ENCODE results near the gene XRN1. TPM values are rescaled to one million over a fixed set of nuclear protein-coding genes. Genes with fewer than 3 reads are reported as not detected.
"Not testable (repeated sequence)": the region's sequence is repeated elsewhere in the genome, so short reads cannot be mapped to it uniquely, and the experiment has no call there.

Gene XRN1
- total RNA-seq, 1 donor from 2014 or later, result 47.9 TPM

DNA sequence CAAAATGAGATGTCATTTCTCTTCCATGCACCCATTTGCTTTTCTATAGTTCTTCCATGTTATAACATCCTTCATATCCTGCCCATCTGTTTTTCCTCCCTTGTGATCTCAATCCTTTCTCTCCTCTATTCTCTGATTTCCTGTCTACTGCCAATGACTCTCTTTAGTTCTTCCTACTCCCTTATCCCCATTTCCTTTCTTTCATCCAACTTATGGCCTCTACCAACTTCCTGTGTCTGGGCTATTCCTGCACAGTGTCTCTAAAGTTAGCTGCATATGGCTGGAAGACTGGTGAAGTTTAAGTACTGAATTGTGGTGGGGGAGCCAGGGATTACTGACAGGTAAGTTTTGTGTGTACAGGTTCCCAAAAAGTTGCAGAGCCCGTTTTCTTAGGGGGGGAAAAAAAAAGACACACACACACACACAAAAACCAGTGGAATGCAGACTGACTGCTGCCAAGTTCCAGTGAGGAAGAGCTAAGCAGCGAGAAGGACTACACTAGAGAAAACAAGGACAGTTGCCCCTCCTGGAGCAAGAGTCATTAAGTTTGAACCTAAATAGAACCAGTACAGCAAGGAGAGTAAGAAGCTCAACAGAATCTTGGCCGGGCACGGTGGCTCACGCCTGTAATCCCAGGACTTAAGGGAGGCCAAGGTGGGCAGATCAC is 28.8 kb downstream of the XRN1 start:
- DNase-seq (ENCODE audit: low spot score in 2 of 2, unreplicated experiment in 2 of 2), result no peak
- Mint-ChIP-seq H3K36me3 (peaks cover 28% of the 10 kb centered on the region), H3K4me1 (no peaks in the 10 kb centered on the region), H3K4me3 (no peak overlapping the region), H3K27ac (no peak overlapping the region), H3K27me3 (ENCODE audit: low read depth) (no peaks in the 10 kb centered on the region), H3K9me3 (no peaks in the 10 kb centered on the region)
- no peak for TF ChIP-seq CTCF (IDR thresholded peaks at IDR 0.05; ENCODE audit: unreplicated experiment)

GRCh38 chr3:142417302-142417701 is 30.5 kb downstream of the XRN1 start:
- DNase-seq (ENCODE audit: low spot score in 2 of 2, unreplicated experiment in 2 of 2), result no peak
- no peak for TF ChIP-seq CTCF (IDR thresholded peaks at IDR 0.05; ENCODE audit: unreplicated experiment)
- H3K36me3 Mint-ChIP-seq, result peaks cover 29% of the 10 kb centered on the region
- H3K9me3 Mint-ChIP-seq, result no peaks in the 10 kb centered on the region
- no peaks in the 10 kb centered on the region for H3K4me1 Mint-ChIP-seq
- no peak overlapping the region for H3K4me3 Mint-ChIP-seq
- no peak overlapping the region for H3K27ac Mint-ChIP-seq
- no peaks in the 10 kb centered on the region for H3K27me3 Mint-ChIP-seq (ENCODE audit: low read depth)

DNA sequence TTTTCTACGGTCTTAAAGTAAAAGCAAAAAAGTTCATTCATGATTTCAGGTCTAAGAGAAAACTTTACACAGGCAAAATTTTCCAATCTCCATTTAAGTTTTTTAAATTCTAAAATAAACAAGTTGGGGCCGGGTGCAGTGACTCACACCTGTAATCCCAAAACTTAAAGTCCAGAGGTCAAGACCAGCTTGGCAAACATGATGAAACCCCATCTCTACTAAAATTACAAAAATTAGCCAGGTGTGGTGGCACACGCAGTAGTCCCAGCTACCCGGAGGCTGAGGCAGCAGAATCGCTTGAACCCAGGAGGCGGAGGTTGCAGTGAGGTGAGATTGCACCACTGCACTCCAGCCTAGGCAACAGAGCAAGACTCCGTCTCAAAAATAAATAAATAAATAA is 47.3 kb downstream of the XRN1 start:
- not testable (repeated sequence) for H3K9me3 Mint-ChIP-seq; H3K4me3 Mint-ChIP-seq; DNase-seq (ENCODE audit: low spot score in 2 of 2, unreplicated experiment in 2 of 2); H3K27me3 Mint-ChIP-seq (ENCODE audit: low read depth); H3K27ac Mint-ChIP-seq; H3K4me1 Mint-ChIP-seq
- peaks cover 47% of the 10 kb centered on the region for H3K36me3 Mint-ChIP-seq

DNA sequence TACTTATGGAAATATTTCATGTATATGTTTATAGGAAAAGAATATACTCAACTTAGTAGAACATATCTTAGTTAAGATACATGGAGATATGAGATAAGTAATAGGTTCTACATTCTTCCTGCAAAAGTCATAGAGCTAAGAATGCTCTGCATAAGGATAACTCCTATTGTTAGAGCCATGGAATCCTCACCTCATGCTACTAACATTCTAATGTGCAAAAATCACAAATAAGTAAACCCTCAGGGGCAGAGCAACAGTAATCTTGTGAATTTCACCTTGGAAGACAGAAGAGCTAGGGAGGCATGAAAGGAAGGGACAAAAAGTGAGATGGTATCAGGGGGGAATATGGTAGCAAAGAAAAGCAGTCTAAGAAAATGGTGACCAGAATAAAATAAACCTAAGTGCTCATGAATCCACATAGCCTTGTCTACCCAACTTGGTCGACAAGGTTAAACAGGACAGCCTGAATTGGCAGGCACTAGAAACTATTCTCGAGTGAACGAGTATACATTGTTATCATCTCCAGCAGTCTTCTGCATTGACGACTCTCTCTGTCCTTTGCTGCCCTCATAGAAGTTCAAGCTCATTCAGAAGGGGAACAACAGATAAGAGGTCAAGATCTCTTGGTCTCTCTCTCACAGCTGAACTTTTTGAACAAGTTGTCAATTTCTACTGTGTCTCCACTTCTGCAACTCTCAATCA is 52.8 kb downstream of the XRN1 start:
- Mint-ChIP-seq H3K36me3 (peaks cover 36% of the 10 kb centered on the region), H3K4me3 (no peak overlapping the region), H3K4me1 (no peaks in the 10 kb centered on the region), H3K27ac (no peak overlapping the region), H3K9me3 (peaks cover 8% of the 10 kb centered on the region), H3K27me3 (ENCODE audit: low read depth) (no peaks in the 10 kb centered on the region)
- DNase-seq (ENCODE audit: low spot score in 2 of 2, unreplicated experiment in 2 of 2), result no peak
- no peak for TF ChIP-seq CTCF (IDR thresholded peaks at IDR 0.05; ENCODE audit: unreplicated experiment)

- no peaks in the 10 kb centered on the region for H3K27me3 Mint-ChIP-seq (ENCODE audit: low read depth)
- H3K4me1 Mint-ChIP-seq, result no peaks in the 10 kb centered on the region
- H3K27ac Mint-ChIP-seq, result no peak overlapping the region
- peaks cover 64% of the 10 kb centered on the region for H3K36me3 Mint-ChIP-seq
- TF ChIP-seq CTCF (IDR thresholded peaks at IDR 0.05; ENCODE audit: unreplicated experiment), result no peak
- H3K4me3 Mint-ChIP-seq, result no peak overlapping the region
- H3K9me3 Mint-ChIP-seq, result peaks cover 23% of the 10 kb centered on the region
- DNase-seq (ENCODE audit: low spot score in 2 of 2, unreplicated experiment in 2 of 2), result no peak
Observed at GRCh38 chr3:142385078-142385477, 62.8 kb downstream of the XRN1 start.

DNA sequence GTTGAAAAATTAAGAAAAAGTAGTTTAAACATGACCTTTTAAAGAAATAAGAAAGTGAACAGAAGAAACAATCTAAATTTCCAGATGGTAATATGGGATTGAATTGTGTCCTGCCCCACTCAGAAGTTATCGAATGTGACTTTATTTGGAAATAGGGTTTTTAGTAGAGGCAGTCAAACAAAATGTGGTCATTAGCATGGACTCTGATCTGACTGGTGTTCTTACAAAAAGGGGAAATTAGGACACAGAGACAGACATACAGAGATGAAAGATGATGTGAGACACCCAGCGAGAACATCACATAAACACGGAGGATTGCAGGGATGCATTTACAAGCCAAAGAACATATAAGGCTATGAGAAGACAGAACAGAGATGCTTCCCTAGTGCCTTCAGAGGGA is 73.2 kb downstream of the XRN1 start:
- Mint-ChIP-seq H3K4me3 (no peak overlapping the region), H3K36me3 (peaks cover 32% of the 10 kb centered on the region), H3K4me1 (peaks cover 3% of the 10 kb centered on the region), H3K9me3 (peaks cover 5% of the 10 kb centered on the region), H3K27me3 (ENCODE audit: low read depth) (no peaks in the 10 kb centered on the region), H3K27ac (no peak overlapping the region)
- no peak for DNase-seq (ENCODE audit: low spot score in 2 of 2, unreplicated experiment in 2 of 2)
- no peak for TF ChIP-seq CTCF (IDR thresholded peaks at IDR 0.05; ENCODE audit: unreplicated experiment)

DNA sequence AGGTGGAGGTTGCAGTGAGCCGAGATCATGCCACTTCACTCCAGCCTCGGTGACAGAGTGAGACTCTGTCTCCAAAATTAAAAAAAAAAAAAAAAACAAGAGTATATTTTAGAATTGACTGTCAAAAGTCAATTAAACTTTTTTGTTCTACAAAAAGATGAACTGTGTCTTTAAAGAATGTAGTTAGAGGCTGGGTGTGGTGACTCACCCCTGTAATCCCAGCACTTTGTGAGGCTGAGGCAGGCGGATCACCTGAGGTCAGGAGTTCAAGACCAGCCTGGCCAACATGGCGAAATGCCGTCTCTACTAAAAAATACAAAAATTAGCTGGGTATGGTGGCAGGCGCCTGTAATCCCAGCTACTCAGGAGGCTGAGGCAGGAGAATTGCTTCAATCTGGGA is 78.3 kb downstream of the XRN1 start:
- H3K4me1 Mint-ChIP-seq; H3K4me3 Mint-ChIP-seq; H3K27me3 Mint-ChIP-seq (ENCODE audit: low read depth); DNase-seq (ENCODE audit: low spot score in 2 of 2, unreplicated experiment in 2 of 2); H3K9me3 Mint-ChIP-seq; H3K27ac Mint-ChIP-seq: not testable (repeated sequence)
- H3K36me3 Mint-ChIP-seq, result peaks cover 23% of the 10 kb centered on the region
